Lower leg skin (tissue), 4 donors: ENCODE results near the gene DNAJB12. TPM values are rescaled to one million over a fixed set of nuclear protein-coding genes. Genes with fewer than 3 reads are reported as not detected.

Source experiments
- DNase-seq, 2 donors: peaks; one replicate each; pipeline ENCODE4 v3.0.0-alpha.2; 2019; ENCODE audit warnings: low spot score in 2 of 2
- H3K4me3 ChIP-seq: fragments of 200-600 bp; sonication (generic); 2 replicates; pipeline ENCODE4 v1.5.1; 2017; ENCODE audit warnings: mild to moderate bottlenecking, low read depth; ENCODE audit not compliant: poor library complexity, severe bottlenecking
- POLR2A ChIP-seq, 2 donors: fragments of 450-650 bp; IDR thresholded peaks; one replicate each; pipeline ENCODE4 v1.6.1; 2016 to 2017; ENCODE audit warnings: antibody characterized with exemption in 2 of 2, mild to moderate bottlenecking in 1 of 2, moderate library complexity in 1 of 2
- WGBS, 2 donors: methylation state at CpG; one replicate each; pipeline ENCODE4 v1.1.5; 2018; 5-methylcytosine and 5-hydroxymethylcytosine counted together
- intact Hi-C: fragments of 100-400 bp; cut with DNase I; formaldehyde crosslinking; loops from one replicate; pipeline ENCODE4 v1.15.0; 2023; ENCODE audit warnings: low total_unique reads
- total RNA-seq, 4 donors: library from RNA; depleted of rRNA; stranded (reverse); fragments of >200 nt; gene quantifications; one replicate each; pipeline ENCODE4 v1.1.0, GENCODE V29; 2016
- TF ChIP-seq, protein P1 (sequence below), 3 donors: fragments of 450-650 bp; IDR thresholded peaks; one replicate each; pipeline ENCODE4 v1.5.1; 2016; ENCODE audit warnings: antibody characterized with exemption in 3 of 3, mild to moderate bottlenecking in 3 of 3, moderate library complexity in 2 of 3

Gene DNAJB12
- total RNA-seq, 4 donors from 2014 or later: 32.8 to 54.4 (median 48.1) TPM

DNA sequence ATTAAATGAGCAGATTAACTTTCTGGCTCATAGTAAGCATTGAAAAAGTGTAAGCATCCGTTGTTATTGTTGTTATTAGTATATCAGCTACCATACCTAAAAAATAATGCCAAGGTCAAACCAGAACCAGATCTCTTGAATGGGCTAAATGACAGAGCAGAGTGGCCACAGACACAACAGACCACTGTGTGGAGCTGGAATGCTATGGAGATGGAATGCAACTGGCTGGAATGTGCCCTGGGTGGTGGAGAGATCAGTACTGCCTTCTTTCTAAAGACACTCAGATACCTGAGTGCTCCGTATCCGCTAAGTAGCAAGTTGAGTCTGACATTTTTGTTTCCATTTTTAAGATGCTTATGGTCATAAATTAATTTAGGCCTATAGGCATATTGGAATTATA lies 20.5 kb upstream of the DNAJB12 start:
- DNase-seq: peak in 1 of 2 donors; percentile 13
- WGBS, 2 donors: 94 to 95% methylated on average over 3 of the region's 3 CpGs
- H3K4me3 ChIP-seq: no peak overlapping the region
- intact Hi-C loops: no loop called here
- no peak for TF ChIP-seq POLR2A (IDR thresholded peaks at IDR 0.05)
- TF ChIP-seq, protein P1, sequence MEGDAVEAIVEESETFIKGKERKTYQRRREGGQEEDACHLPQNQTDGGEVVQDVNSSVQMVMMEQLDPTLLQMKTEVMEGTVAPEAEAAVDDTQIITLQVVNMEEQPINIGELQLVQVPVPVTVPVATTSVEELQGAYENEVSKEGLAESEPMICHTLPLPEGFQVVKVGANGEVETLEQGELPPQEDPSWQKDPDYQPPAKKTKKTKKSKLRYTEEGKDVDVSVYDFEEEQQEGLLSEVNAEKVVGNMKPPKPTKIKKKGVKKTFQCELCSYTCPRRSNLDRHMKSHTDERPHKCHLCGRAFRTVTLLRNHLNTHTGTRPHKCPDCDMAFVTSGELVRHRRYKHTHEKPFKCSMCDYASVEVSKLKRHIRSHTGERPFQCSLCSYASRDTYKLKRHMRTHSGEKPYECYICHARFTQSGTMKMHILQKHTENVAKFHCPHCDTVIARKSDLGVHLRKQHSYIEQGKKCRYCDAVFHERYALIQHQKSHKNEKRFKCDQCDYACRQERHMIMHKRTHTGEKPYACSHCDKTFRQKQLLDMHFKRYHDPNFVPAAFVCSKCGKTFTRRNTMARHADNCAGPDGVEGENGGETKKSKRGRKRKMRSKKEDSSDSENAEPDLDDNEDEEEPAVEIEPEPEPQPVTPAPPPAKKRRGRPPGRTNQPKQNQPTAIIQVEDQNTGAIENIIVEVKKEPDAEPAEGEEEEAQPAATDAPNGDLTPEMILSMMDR (IDR thresholded peaks at IDR 0.05): no peak

DNA sequence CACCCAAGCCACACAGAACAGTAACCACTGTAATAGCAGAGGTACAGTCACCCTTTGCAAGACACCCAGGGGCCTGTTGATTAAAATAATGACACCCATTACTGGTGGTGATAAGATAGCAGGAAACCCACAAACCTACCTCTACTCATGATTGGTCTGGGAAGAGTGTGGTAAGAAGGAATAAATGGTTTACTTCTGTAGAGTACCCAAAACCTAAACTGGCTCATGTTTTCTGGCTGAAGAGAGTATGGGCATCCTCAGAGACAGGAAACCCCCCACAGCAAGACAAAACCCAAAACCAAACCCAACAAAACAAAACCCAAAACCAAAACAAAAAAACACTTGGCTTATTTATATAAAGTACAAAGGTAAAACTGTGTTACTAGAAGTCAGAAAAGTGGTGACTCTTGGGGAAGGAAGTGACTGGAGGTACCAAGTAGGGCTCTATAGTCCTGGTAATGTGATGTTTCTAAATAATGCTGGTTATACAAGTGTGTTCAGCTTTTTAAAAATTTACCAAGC lies 15.5 kb upstream of the DNAJB12 start:
- intact Hi-C loops: no loop called here
- DNase-seq: peak in 1 of 2 donors; percentile 43
- H3K4me3 ChIP-seq: no peak overlapping the region
- no peak for TF ChIP-seq POLR2A (IDR thresholded peaks at IDR 0.05)
- TF ChIP-seq, protein P1 (IDR thresholded peaks at IDR 0.05): no peak

DNA sequence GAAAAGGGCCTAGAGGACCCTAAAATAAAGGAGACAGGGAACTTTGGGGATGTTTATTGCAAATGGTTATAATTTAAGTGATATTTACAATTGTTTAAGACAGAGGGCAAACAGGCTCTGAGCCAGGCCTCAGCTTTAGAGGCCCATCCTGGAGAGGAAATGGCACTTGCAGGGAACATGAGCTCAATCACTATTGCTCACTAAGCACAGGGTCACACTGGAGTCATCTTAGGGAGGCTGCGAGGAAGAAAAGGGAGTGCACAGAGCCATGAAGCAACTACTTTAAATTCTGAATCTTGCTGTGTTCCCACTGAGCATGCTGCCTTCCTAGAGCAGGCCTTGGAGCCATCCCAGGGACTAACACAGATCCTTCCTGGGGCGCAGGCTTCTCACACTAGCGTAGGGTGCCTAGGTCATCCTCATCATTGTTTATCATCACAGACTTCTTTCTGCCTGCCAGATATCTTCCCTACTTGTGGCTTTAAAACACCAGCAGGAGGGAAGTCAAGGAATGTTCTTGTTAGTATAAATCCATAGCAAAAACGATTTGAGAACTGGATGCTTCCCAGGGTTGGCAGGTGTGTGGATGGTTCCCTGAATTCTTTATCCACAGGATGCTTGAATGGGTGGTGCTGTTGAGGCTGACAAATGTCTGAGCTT lies 12.7 kb upstream of the DNAJB12 start:
- no peak for TF ChIP-seq POLR2A (IDR thresholded peaks at IDR 0.05)
- TF ChIP-seq, protein P1 (IDR thresholded peaks at IDR 0.05): no peak
- H3K4me3 ChIP-seq: no peak overlapping the region
- WGBS, 2 donors: 77 to 84% methylated on average over 4 of the region's 4 CpGs
- intact Hi-C loops: loop anchor here (10.0 kb wide), 1 partner anchor 697 kb away; no protein-coding TSS in a partner anchor
- peak in 1 of 2 donors; percentile 62 for DNase-seq

DNA sequence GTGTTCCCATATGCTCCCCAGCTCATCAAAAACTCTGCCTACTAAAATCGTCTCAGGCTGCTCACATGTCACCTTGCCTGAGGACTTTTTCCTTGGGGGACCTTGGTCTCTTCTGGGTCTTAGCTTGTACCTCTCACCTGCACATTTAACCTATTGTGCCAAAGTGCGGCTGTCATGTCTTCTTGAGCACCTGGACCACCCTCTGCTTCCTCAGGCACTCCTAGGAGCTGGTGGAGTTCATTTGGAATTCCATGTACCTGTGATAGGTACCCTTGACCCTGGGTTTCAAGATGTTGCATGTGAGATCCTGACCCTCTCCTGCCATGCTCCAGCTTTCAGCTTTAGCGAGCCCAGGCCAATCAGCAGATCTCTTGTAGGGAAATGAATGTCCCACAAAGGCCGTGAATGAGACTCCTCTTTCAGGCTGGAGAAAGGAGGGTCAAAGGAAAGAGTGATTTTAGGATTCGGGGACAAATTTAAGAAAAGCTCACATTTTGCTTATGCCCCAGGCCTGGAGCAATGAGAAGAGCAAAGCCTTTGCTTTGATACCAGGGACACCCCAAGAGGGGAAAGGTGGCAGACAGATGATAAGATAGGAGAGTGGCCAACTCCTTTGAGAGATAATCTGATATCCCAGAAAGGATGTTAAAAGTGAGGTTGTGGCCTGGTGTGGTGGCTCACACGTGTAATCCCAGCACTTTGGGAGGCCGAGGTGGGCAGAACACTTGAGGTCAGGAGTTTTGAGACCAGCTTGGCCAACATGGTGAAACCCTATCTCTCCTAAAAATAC lies 10.6 kb upstream of the DNAJB12 start:
- H3K4me3 ChIP-seq: no peak overlapping the region
- TF ChIP-seq POLR2A (IDR thresholded peaks at IDR 0.05): no peak
- TF ChIP-seq, protein P1 (IDR thresholded peaks at IDR 0.05): no peak
- intact Hi-C loops: loop anchor here (10.0 kb wide), 1 partner anchor 700 kb away; no protein-coding TSS in a partner anchor
- 83% methylated on average over 7 of the region's 7 CpGs for WGBS, 2 donors
- DNase-seq: peak in 1 of 2 donors; percentile 53

DNA sequence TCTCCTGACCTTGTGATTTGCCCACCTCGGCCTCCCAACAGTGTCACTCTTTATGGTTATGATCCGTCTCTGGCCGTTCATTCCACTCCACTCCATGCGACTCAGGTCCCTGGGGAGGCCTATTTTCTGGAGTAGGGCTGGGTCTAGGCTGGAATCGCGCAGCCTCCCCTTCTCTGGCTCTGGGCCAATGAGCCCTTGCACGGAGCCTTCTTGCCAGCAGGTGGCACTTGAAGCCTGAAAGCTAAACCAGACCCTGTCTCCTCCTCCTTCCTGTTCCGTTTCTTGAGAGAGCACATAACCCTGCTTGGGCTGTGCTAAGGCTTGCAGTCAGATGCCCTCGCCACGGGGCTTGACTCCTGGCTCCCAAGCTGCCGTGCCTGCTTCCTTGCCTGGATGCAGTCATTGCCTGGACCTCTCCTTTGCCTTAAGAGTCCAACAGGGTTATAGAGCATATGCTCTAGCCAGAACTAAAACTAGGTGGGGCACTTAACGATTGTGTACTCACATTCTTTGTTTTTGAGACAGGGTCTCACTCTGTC lies 9.6 kb upstream of the DNAJB12 start:
- intact Hi-C loops: loop anchor here (5.0 to 10.0 kb wide), 2 partner anchors 468 to 700 kb away; no protein-coding TSS in a partner anchor
- peak; percentile 86 to 97 for DNase-seq
- TF ChIP-seq, protein P1 (IDR thresholded peaks at IDR 0.05): peak in 1 of 3 donors; percentile 83
- no peak for TF ChIP-seq POLR2A (IDR thresholded peaks at IDR 0.05)
- H3K4me3 ChIP-seq: no peak overlapping the region
- 3 to 7% methylated on average over 12 of the region's 12 CpGs for WGBS, 2 donors
